Uterus (tissue), 4 donors: ENCODE data around the gene TMEM59L. TPM values are rescaled to one million over a fixed set of nuclear protein-coding genes. Genes with fewer than 3 reads are reported as not detected.

Experiments
- DNase-seq, 2 donors: peaks; one replicate each; pipeline ENCODE4 v3.0.0-alpha.2; 2019 to 2020
- H3K27ac ChIP-seq, 2 donors: fragments of 200-600 bp; sonication (generic); 1 replicate in 1 of 2; 2 replicates in 1 of 2; pipeline ENCODE4 v1.5.1; 2016 to 2018
- H3K27me3 ChIP-seq, 2 donors: fragments of 200-600 bp; sonication (generic); one replicate each; pipeline ENCODE4 v1.5.1; 2018 to 2019; ENCODE audit warnings: control low read depth in 1 of 2
- H3K36me3 ChIP-seq, 2 donors: fragments of 200-600 bp; sonication (generic); one replicate each; pipeline ENCODE4 v1.5.1; 2019; ENCODE audit warnings: control low read depth in 1 of 2
- H3K4me1 ChIP-seq, 2 donors: fragments of 200-600 bp; sonication (generic); one replicate each; pipeline ENCODE4 v1.5.1; 2018 to 2019; ENCODE audit warnings: control low read depth in 1 of 2
- H3K4me3 ChIP-seq, 2 donors: fragments of 200-600 bp; sonication (generic); 1 replicate in 1 of 2; 2 replicates in 1 of 2; pipeline ENCODE4 v1.5.1; 2018 to 2019; ENCODE audit warnings: mild to moderate bottlenecking in 1 of 2
- H3K9me3 ChIP-seq, 2 donors: fragments of 200-600 bp; sonication (generic); one replicate each; pipeline ENCODE4 v1.5.1; 2019; ENCODE audit warnings: control low read depth in 1 of 2
- CTCF ChIP-seq, 4 experiments: fragments of 200-600 bp in 2 of 4; fragments of 450-650 bp in 2 of 4; sonication (generic) in 2 of 4; IDR thresholded peaks; one replicate each; pipeline ENCODE4 v1.5.1; 2016 to 2019; ENCODE audit warnings: antibody characterized with exemption in 4 of 4, mild to moderate bottlenecking in 2 of 4, moderate library complexity in 1 of 4
- POLR2A ChIP-seq, 2 donors: fragments of 450-650 bp; IDR thresholded peaks; one replicate each; pipeline ENCODE4 v1.6.1; 2016; ENCODE audit warnings: antibody characterized with exemption in 2 of 2, mild to moderate bottlenecking in 1 of 2, moderate library complexity in 1 of 2
- intact Hi-C: fragments of 100-400 bp; cut with DNase I; formaldehyde crosslinking; loops from one replicate; pipeline ENCODE4 v1.15.1; 2023; ENCODE audit warnings: low total_unique reads
- total RNA-seq, 4 donors: library from RNA; depleted of rRNA in 3 of 4; stranded (reverse); fragments of >200 nt in 3 of 4; gene quantifications; one replicate each; pipeline versions ENCODE4 v1.1.0 to v1.2.4, GENCODE V29; 2014 to 2023
- donor health status: DM: yes; HTN: yes; CAD: no.

Gene TMEM59L
- total RNA-seq, 4 donors from 2014 or later: 0.26 to 7.5 TPM; not detected in 2

GRCh38 chr19:18654469-18654868 is 41.8 kb downstream of the TMEM59L start:
- H3K27me3 ChIP-seq: no peaks in the 10 kb centered on the region
- TF ChIP-seq POLR2A (IDR thresholded peaks at IDR 0.05): no peak
- TF ChIP-seq CTCF (IDR thresholded peaks at IDR 0.05): no peak
- intact Hi-C loops: no loop called here
- no peak overlapping the region for H3K27ac ChIP-seq
- H3K9me3 ChIP-seq: no peaks in the 10 kb centered on the region
- peaks cover 0 to 11% of the 10 kb centered on the region in 2 donors for H3K4me1 ChIP-seq
- no peaks in the 10 kb centered on the region for H3K36me3 ChIP-seq
- DNase-seq: no peak
- H3K4me3 ChIP-seq: no peak overlapping the region

- H3K4me1 ChIP-seq: peaks cover 0 to 19% of the 10 kb centered on the region in 2 donors
- H3K36me3 ChIP-seq: no peaks in the 10 kb centered on the region
- no peak for TF ChIP-seq POLR2A (IDR thresholded peaks at IDR 0.05)
- no peak for TF ChIP-seq CTCF (IDR thresholded peaks at IDR 0.05)
- H3K27ac ChIP-seq: no peak overlapping the region
- no peaks in the 10 kb centered on the region for H3K9me3 ChIP-seq
- intact Hi-C loops: no loop called here
- no peaks in the 10 kb centered on the region for H3K27me3 ChIP-seq
- no peak overlapping the region for H3K4me3 ChIP-seq
- DNase-seq: no peak
Observed at GRCh38 chr19:18655173-18655844, 42.6 kb downstream of the TMEM59L start.

GRCh38 chr19:18656337-18657086 is 43.8 kb downstream of the TMEM59L start:
- H3K27ac ChIP-seq: peak overlapping the region in 1 of 2 donors; percentile 77
- intact Hi-C loops: no loop called here
- no peak for DNase-seq
- TF ChIP-seq POLR2A (IDR thresholded peaks at IDR 0.05) (no peak), CTCF (IDR thresholded peaks at IDR 0.05) (no peak)
- no peak overlapping the region for H3K4me3 ChIP-seq
- H3K27me3 ChIP-seq: no peaks in the 10 kb centered on the region
- no peaks in the 10 kb centered on the region for H3K36me3 ChIP-seq
- no peaks in the 10 kb centered on the region for H3K9me3 ChIP-seq
- peaks cover 0 to 27% of the 10 kb centered on the region in 2 donors for H3K4me1 ChIP-seq

- DNase-seq: peak; percentile 80 to 90
- H3K9me3 ChIP-seq: no peaks in the 10 kb centered on the region
- no peak for TF ChIP-seq CTCF (IDR thresholded peaks at IDR 0.05)
- TF ChIP-seq POLR2A (IDR thresholded peaks at IDR 0.05): no peak
- intact Hi-C loops: no loop called here
- H3K4me1 ChIP-seq: peaks cover 0 to 27% of the 10 kb centered on the region in 2 donors
- H3K27ac ChIP-seq: peak overlapping the region; percentile 77 to 79
- H3K4me3 ChIP-seq: no peak overlapping the region
- H3K27me3 ChIP-seq: no peaks in the 10 kb centered on the region
- H3K36me3 ChIP-seq: no peaks in the 10 kb centered on the region
Observed at GRCh38 chr19:18657590-18658365, 45.1 kb downstream of the TMEM59L start.
